Activated CD8-positive, alpha-beta memory T cell treated with anti-CD3 and anti-CD28 coated beads, Interleukin-2, amount 50 U/mL, for 1 hour (primary cell): ENCODE data around the gene JAKMIP1.
"Not testable (repeated sequence)": the region's sequence is repeated elsewhere in the genome, so short reads cannot be mapped to it uniquely, and the experiment has no call there.

Experiments
- DNase-seq: peaks from one replicate; pipeline ENCODE4 v3.0.0-alpha.2; 2020; ENCODE audit errors: extremely low read depth

Gene JAKMIP1

GRCh38 chr4:6229095-6229494, 28.7 kb upstream of the JAKMIP1 start:
- no peak for DNase-seq

- no peak for DNase-seq
Observed at GRCh38 chr4:6228158-6229067, 28.1 kb upstream of the JAKMIP1 start.

- DNase-seq: no peak
Observed at GRCh38 chr4:6227412-6228157, 27.2 kb upstream of the JAKMIP1 start.

- DNase-seq: no peak
Observed at GRCh38 chr4:6226506-6226905, 26.2 kb upstream of the JAKMIP1 start.

GRCh38 chr4:6225469-6225868, 25.1 kb upstream of the JAKMIP1 start:
- no peak for DNase-seq

GRCh38 chr4:6224735-6225134, 24.4 kb upstream of the JAKMIP1 start:
- no peak for DNase-seq

- DNase-seq: no peak
Observed at GRCh38 chr4:6222761-6223292, 22.5 kb upstream of the JAKMIP1 start.

GRCh38 chr4:6221851-6222760, 21.8 kb upstream of the JAKMIP1 start:
- no peak for DNase-seq

- DNase-seq: no peak
Observed at GRCh38 chr4:6221301-6221850, 21.0 kb upstream of the JAKMIP1 start.

- no peak for DNase-seq
Observed at GRCh38 chr4:6217716-6218381, 17.5 kb upstream of the JAKMIP1 start.

GRCh38 chr4:6216588-6216987, 16.2 kb upstream of the JAKMIP1 start:
- DNase-seq: no peak

- no peak for DNase-seq
Observed at GRCh38 chr4:6209921-6210320, 9.6 kb upstream of the JAKMIP1 start.

- not testable (repeated sequence) for DNase-seq
Observed at GRCh38 chr4:6209291-6209690, 8.9 kb upstream of the JAKMIP1 start.

- DNase-seq: no peak
Observed at GRCh38 chr4:6208416-6208815, 8.1 kb upstream of the JAKMIP1 start.

GRCh38 chr4:6207602-6208001, 7.3 kb upstream of the JAKMIP1 start:
- no peak for DNase-seq

GRCh38 chr4:6206771-6207290, 6.5 kb upstream of the JAKMIP1 start:
- DNase-seq: no peak

- DNase-seq: no peak
Observed at GRCh38 chr4:6205973-6206372, 5.6 kb upstream of the JAKMIP1 start.

GRCh38 chr4:6205567-6205931, 5.2 kb upstream of the JAKMIP1 start:
- DNase-seq: no peak

- DNase-seq: no peak
Observed at GRCh38 chr4:6204871-6205566, 4.7 kb upstream of the JAKMIP1 start.

- no peak for DNase-seq
Observed at GRCh38 chr4:6204098-6204497, 3.7 kb upstream of the JAKMIP1 start.
